Measurements from ENCODE around the gene PARK7. TPM values are rescaled to one million over a fixed set of nuclear protein-coding genes. Genes with fewer than 3 reads are reported as not detected.
A peak's percentile ranks its signal among the peaks of the same experiment; 100 is the strongest.
"Not testable (repeated sequence)": the region's sequence is repeated elsewhere in the genome, so short reads cannot be mapped to it uniquely, and the experiment has no call there.

Gene PARK7
- total RNA-seq, 2 experiments from 2014 or later = 429 to 457 TPM

DNA sequence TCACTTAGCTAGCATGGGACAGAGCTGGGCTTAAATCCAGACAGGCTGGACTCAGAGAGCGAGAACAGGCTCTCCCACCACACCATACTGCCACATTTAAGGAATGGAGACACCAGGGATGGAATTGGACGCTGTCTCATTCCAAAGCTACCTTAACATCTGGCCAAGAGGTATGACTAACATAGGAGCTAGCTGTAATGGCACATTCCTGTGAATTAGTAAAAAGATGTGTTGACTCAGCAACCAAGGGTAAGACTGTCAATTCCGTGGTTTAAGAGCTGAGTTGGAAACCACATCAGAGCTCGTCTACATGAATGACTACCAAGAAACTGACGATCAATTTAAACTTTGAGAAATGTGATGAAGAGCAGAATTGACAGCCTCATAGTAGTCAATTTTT is 12.6 kb upstream of the PARK7 start:
- no peaks in the 10 kb centered on the region for H3K36me3 Mint-ChIP-seq
- H3K27me3 Mint-ChIP-seq = no peaks in the 10 kb centered on the region
- peak overlapping the region; percentile 27 for H3K4me3 Mint-ChIP-seq
- peak overlapping the region; percentile 84 for H3K27ac Mint-ChIP-seq
- POLR2A ChIA-PET = interaction anchor here (0.8 to 2.7 kb wide), 5 partner anchors 9 to 577 kb away, joined by 4 to 30 read pairs (median 15); partner anchors contain the start of genes PARK7 and TNFRSF9
- peaks cover 29% of the 10 kb centered on the region for H3K4me1 Mint-ChIP-seq (ENCODE audit: low read depth)
- peak; percentile 44 for DNase-seq
- no peaks in the 10 kb centered on the region for H3K9me3 Mint-ChIP-seq
- CTCF ChIA-PET = interaction anchor here (0.6 to 1.5 kb wide), 11 partner anchors 9 to 281 kb away, joined by 3 to 15 read pairs (median 3); partner anchors contain the start of genes PARK7 and TNFRSF9
- intact Hi-C loops (cut with micrococcal nuclease) = loop anchor here (1.0 to 10.0 kb wide), 4 partner anchors 9 to 400 kb away; partner anchors contain the start of gene TNFRSF9

DNA sequence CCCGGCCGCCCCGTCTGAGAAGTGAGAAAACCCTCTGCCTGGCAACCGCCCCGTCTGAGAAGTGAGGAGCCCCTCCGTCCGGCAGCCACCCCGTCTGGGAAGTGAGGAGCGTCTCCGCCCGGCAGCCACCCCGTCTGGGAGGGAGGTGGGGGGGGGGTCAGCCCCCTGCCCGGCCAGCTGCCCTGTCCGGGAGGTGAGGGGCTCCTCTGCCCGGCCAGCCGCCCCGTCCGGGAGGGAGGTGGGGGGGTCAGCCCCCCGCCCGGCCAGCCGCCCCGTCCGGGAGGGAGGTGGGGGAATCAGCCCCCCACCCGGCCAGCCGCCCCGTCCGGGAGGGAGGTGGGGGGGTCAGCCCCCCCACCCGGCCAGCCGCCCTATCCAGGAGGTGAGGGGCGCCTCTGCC is 8.7 kb upstream of the PARK7 start:
- DNase-seq; POLR2A ChIA-PET; H3K4me3 Mint-ChIP-seq; H3K27me3 Mint-ChIP-seq; intact Hi-C loops (cut with micrococcal nuclease); H3K27ac Mint-ChIP-seq; H3K36me3 Mint-ChIP-seq; CTCF ChIA-PET; H3K9me3 Mint-ChIP-seq: not testable (repeated sequence)
- H3K4me1 Mint-ChIP-seq (ENCODE audit: low read depth) = peaks cover 52% of the 10 kb centered on the region

DNA sequence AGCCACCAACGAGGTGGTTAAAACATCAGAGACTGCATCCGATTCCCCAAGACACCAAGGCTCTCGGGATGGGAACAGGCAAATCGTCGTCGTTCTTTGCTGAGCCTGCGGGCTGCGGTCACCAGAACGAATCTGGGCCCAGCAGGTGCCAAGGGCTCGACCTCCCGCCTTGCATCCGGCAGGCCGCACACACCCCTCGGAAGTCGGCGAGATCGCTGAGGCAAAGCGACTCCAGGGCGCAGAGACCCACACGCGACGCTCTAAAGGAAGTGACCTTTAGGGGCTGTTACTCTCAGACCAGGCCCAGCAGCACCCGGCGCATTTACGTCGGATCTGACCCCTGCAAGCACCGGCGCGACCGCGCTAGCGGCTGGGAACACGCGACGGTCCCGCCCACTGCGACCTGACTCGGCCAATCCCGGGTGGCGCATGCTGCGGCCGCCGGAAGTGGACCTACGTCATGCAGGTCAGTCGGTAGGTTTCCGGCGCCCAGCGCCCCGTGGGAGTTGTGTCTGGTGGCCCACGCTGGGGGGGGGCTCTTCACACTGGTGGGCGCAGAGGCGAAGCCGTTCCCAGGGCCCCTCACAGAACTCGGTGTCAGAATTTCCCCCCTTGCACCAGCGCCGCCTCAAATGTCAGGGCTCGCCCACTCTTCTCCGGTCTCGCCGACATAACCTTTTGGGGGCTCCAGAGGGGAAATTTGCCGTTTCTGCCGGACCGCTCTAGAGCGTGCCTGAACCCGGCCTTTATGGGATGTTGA is 7.5 kb upstream of the PARK7 start:
- peak overlapping the region; percentile 95 for H3K27ac Mint-ChIP-seq
- peak; percentile 92 for DNase-seq
- H3K4me3 Mint-ChIP-seq = peak overlapping the region; percentile 88
- peaks cover 44% of the 10 kb centered on the region for H3K4me1 Mint-ChIP-seq (ENCODE audit: low read depth)
- H3K27me3 Mint-ChIP-seq = no peaks in the 10 kb centered on the region
- H3K36me3 Mint-ChIP-seq = no peaks in the 10 kb centered on the region
- no peaks in the 10 kb centered on the region for H3K9me3 Mint-ChIP-seq
- intact Hi-C loops (cut with micrococcal nuclease) = loop anchor here (2.0 kb wide), 1 partner anchor 13 kb away; the partner anchor contains the start of gene TNFRSF9
- POLR2A ChIA-PET = no interaction called here
- CTCF ChIA-PET = no interaction called here

DNA sequence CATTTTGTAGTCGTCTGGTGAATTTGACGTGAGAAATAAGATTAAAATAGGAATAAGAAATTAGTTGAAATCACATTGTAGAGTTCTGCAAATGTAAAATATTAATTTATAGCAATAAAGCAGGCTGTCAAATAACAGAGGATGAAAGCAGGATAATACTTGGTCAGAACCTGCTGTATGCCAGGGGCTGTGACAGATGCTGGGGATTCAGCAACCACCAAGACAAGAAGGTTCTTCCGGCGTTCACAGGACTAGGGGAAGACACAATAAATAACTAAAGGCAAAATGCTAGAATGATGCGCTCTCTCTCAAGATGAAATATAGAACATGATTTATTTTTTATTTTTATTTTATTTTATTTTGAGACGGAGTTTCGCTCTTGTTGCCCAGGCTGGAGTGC is 6.8 kb upstream of the PARK7 start:
- POLR2A ChIA-PET = no interaction called here
- intact Hi-C loops (cut with micrococcal nuclease) = loop anchor here (2.0 kb wide), 1 partner anchor 14 kb away; the partner anchor contains the start of gene TNFRSF9
- Mint-ChIP-seq H3K9me3 (no peaks in the 10 kb centered on the region), H3K27ac (peak overlapping the region; percentile 95), H3K4me3 (peak overlapping the region; percentile 88), H3K36me3 (no peaks in the 10 kb centered on the region), H3K4me1 (ENCODE audit: low read depth) (peaks cover 43% of the 10 kb centered on the region), H3K27me3 (no peaks in the 10 kb centered on the region)
- no peak for DNase-seq
- CTCF ChIA-PET = no interaction called here

DNA sequence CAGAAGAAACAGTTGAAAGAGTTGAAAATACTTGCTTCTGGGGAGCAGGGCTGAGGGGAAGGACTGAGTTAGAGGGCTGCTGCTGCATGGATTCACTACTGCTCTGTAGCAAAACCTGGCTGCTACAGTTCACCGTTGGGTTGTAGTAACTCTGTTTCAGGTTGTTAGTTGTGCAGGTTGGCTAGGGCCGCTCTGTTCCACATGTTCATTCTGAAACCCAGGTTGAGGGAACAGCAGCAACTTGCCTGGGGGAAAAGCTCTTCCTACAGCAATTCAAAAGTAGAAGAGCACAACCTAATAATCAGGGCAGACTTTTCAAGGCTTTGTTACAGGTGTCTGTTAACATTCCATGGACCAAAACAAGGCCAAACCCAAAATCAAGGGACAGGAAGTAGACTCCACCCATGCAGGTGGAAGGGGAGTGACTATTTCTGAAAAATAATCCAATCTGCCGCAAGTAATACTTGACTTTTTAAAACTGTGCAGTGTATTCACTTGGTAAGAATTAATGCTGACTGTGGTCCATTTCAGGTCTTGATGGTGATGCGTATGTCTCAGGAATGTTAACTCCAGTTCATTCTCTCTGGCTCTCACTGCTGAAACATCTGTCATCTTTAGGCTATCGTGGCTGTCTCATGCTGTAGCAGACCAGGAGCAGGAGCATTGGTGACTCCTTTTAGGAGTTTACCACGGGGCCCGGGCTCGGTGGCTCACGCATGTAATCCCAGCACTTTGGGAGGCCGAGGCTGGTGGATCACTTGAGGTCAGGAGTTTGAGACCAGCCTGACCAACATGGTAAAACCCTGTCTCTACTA is 5.1 kb upstream of the PARK7 start:
- intact Hi-C loops (cut with micrococcal nuclease) = no loop called here
- Mint-ChIP-seq H3K36me3 (peaks cover under 1% of the 10 kb centered on the region), H3K9me3 (no peaks in the 10 kb centered on the region), H3K4me1 (ENCODE audit: low read depth) (peaks cover 41% of the 10 kb centered on the region), H3K4me3 (no peak overlapping the region), H3K27ac (peak overlapping the region; percentile 48), H3K27me3 (no peaks in the 10 kb centered on the region)
- ChIA-PET CTCF (no interaction called here), POLR2A (no interaction called here)
- no peak for DNase-seq

DNA sequence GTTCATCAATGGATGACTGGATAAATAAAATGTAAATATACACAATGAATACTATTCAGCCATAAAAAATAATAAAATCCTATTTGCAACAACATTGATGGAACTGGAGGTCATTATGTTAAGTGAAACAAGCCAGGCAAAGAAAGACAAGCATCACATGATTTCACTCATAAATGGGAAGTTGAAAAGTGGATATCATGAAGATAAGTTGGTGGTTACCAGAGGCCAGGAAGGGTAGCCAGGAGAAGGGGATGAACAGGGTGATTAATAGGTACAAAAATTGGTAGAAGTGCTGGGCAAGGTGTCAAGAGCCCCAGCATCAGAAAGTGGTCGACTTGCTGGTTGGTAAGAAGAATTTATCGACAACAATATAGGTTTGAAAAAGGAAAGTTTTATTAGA is 1.3 kb upstream of the PARK7 start:
- H3K9me3 Mint-ChIP-seq = no peaks in the 10 kb centered on the region
- DNase-seq = no peak
- peaks cover 34% of the 10 kb centered on the region for H3K36me3 Mint-ChIP-seq
- no peaks in the 10 kb centered on the region for H3K27me3 Mint-ChIP-seq
- POLR2A ChIA-PET = interaction anchor here (0.6 to 3.6 kb wide), 2 partner anchors 17 to 20 kb away, joined by 3 to 28 read pairs; partner anchors contain the start of gene TNFRSF9
- H3K4me1 Mint-ChIP-seq (ENCODE audit: low read depth) = peaks cover 56% of the 10 kb centered on the region
- CTCF ChIA-PET = no interaction called here
- intact Hi-C loops (cut with micrococcal nuclease) = loop anchor here (2.0 to 5.0 kb wide), 2 partner anchors 29 to 917 kb away; partner anchors contain the start of gene ENO1
- H3K27ac Mint-ChIP-seq = peak overlapping the region; percentile 94
- peak overlapping the region; percentile 93 for H3K4me3 Mint-ChIP-seq

DNA sequence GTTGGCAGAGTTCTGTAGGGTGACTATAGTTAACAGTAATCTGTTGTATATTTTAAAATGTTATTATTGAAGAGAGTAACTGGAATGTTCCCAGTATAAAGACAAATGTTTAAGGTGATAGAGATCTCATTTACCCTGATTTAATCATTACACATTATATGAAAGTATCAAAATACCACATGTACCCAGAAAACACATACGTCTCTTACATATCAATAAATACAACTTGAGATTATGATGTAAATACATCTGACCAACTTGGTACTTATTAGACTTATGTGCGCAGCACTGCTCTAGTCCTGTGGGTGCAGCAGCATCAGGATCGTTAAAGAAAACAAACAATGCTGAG is 670 bp upstream of the PARK7 start:
- Mint-ChIP-seq H3K27ac (peak overlapping the region; percentile 94), H3K36me3 (peaks cover 36% of the 10 kb centered on the region), H3K9me3 (no peaks in the 10 kb centered on the region), H3K4me1 (ENCODE audit: low read depth) (peaks cover 56% of the 10 kb centered on the region), H3K4me3 (peak overlapping the region; percentile 93), H3K27me3 (no peaks in the 10 kb centered on the region)
- DNase-seq = no peak
- intact Hi-C loops (cut with micrococcal nuclease) = loop anchor here (2.0 to 5.0 kb wide), 2 partner anchors 30 to 916 kb away; partner anchors contain the start of gene ENO1
- CTCF ChIA-PET = interaction anchor here (1.5 kb wide), 1 partner anchor 21 kb away, joined by 4 read pairs; the partner anchor contains the start of gene TNFRSF9
- POLR2A ChIA-PET = interaction anchor here (0.6 to 3.6 kb wide), 6 partner anchors 9 to 45 kb away, joined by 3 to 30 read pairs (median 8); partner anchors contain the start of gene TNFRSF9

DNA sequence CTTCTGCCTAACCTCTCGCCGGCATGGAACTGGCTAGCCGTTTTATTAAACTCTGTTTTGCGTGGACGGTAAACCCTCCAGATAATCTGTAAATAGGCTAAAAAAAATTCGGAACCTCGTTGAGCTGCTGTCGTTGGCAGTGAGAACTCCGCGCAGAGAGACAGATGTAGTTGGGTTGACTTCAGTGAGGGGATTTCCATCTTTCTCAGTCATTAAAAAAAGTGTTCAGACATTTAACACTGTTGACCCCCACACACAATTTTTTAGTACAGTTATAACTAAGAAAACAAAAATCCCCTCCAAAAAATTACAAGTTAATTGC is 464 bp downstream of the PARK7 start:
- Mint-ChIP-seq H3K4me3 (peak overlapping the region; percentile 93), H3K27me3 (no peaks in the 10 kb centered on the region), H3K36me3 (peaks cover 45% of the 10 kb centered on the region), H3K4me1 (ENCODE audit: low read depth) (peaks cover 56% of the 10 kb centered on the region), H3K9me3 (no peaks in the 10 kb centered on the region), H3K27ac (peak overlapping the region; percentile 94)
- intact Hi-C loops (cut with micrococcal nuclease) = loop anchor here (5.0 kb wide), 1 partner anchor 915 kb away; the partner anchor contains the start of gene ENO1
- no peak for DNase-seq
- ChIA-PET POLR2A (interaction anchor here (0.6 to 3.6 kb wide), 8 partner anchors 8 to 154 kb away, joined by 3 to 30 read pairs (median 6); partner anchors contain the start of gene TNFRSF9), CTCF (interaction anchor here (1.3 to 1.8 kb wide), 3 partner anchors 13 to 53 kb away, joined by 4 to 7 read pairs (median 4); partner anchors contain the start of gene TNFRSF9)

DNA sequence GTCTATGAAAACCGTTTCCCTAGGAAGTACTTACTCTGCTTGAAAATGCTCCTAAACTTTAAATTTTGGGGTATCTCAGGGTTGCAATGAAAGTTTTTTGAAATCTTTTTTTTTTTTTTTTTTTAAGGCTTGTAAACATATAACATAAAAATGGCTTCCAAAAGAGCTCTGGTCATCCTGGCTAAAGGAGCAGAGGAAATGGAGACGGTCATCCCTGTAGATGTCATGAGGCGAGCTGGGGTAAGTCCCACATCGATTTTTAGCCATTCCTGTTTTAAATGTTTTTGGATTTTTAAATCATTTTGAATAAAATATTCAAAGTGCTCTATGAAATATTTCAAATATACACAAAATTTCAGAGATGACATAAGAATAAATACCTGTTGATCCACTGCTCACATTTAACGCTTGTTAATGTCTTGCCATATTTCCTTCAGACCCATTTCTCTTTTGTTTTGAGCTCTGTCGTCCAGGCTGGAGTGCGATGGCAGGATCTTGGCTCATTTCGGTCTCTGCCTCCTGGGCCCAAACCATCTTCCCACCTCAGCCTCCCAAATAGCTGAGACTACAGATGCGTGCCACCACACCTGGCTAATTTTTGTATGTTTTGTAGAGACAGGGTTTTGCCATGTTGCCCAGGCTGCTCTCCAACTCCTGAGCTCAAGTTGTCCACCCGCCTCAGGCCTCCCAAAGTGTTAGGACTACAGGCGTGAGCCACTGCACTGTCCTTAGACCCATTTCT is 1.3 kb downstream of the PARK7 start:
- DNase-seq = no peak
- H3K36me3 Mint-ChIP-seq = peaks cover 50% of the 10 kb centered on the region
- peak overlapping the region; percentile 93 for H3K4me3 Mint-ChIP-seq
- ChIA-PET POLR2A (interaction anchor here (0.6 to 3.6 kb wide), 6 partner anchors 7 to 155 kb away, joined by 3 to 30 read pairs (median 6); partner anchors contain the start of gene TNFRSF9), CTCF (interaction anchor here (0.5 to 1.8 kb wide), 4 partner anchors 12 to 204 kb away, joined by 3 to 7 read pairs (median 4); no protein-coding TSS in a partner anchor)
- no peaks in the 10 kb centered on the region for H3K27me3 Mint-ChIP-seq
- intact Hi-C loops (cut with micrococcal nuclease) = loop anchor here (5.0 kb wide), 1 partner anchor 914 kb away; the partner anchor contains the start of gene ENO1
- H3K27ac Mint-ChIP-seq = peak overlapping the region; percentile 94
- H3K4me1 Mint-ChIP-seq (ENCODE audit: low read depth) = peaks cover 60% of the 10 kb centered on the region
- H3K9me3 Mint-ChIP-seq = no peaks in the 10 kb centered on the region

DNA sequence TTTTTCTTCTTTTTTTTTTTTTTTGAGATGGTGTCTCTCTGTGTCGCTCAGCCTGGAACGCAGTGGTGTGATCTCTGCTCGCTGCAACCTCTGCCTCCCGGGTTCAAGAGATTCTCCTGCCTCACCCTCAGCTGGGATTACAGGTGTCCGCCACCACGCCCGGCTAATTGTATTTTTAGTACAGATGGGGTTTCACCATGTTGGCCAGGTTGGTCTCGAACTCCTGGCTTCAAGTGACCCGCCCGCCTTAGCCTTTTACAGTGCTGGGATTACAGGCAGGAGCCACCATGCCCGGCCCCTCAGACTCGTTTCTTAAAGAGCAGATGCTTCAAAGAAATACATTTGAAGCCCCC is 1.8 kb downstream of the PARK7 start:
- H3K4me3 Mint-ChIP-seq = peak overlapping the region; percentile 38
- DNase-seq, H3K9me3 Mint-ChIP-seq, H3K27me3 Mint-ChIP-seq: not testable (repeated sequence)
- peaks cover 60% of the 10 kb centered on the region for H3K4me1 Mint-ChIP-seq (ENCODE audit: low read depth)
- POLR2A ChIA-PET = interaction anchor here (2.7 to 3.6 kb wide), 2 partner anchors 15 to 23 kb away, joined by 28 to 30 read pairs; partner anchors contain the start of gene TNFRSF9
- intact Hi-C loops (cut with micrococcal nuclease) = loop anchor here (5.0 kb wide), 1 partner anchor 914 kb away; the partner anchor contains the start of gene ENO1
- H3K36me3 Mint-ChIP-seq = peaks cover 50% of the 10 kb centered on the region
- H3K27ac Mint-ChIP-seq = peak overlapping the region; percentile 42
- CTCF ChIA-PET = interaction anchor here (4.6 kb wide), 1 partner anchor 12 kb away, joined by 32 read pairs; no protein-coding TSS in a partner anchor

DNA sequence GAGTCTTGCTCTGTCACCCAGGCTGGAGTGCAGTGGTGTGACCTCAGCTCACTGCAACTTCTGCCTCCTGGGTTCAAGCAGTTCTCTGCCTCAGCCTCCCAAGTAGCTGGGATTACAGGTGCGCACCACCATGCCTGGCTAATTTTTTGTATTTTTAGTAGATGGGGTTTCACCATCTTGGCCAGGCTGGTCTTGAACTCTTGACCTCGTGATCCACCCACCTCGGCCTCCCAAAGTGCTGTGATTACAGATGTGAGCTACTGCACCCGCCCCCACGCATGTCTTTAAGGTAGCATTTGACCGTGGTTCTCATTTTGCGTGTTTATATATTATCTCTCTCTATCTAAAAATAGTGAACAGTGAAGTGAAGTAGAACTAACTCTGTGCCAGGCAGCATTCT is 2.3 kb downstream of the PARK7 start:
- DNase-seq, H3K9me3 Mint-ChIP-seq, H3K27me3 Mint-ChIP-seq, POLR2A ChIA-PET: not testable (repeated sequence)
- peak overlapping the region; percentile 42 for H3K27ac Mint-ChIP-seq
- CTCF ChIA-PET = interaction anchor here (0.9 to 4.6 kb wide), 2 partner anchors 12 to 51 kb away, joined by 6 to 32 read pairs; no protein-coding TSS in a partner anchor
- H3K36me3 Mint-ChIP-seq = peaks cover 52% of the 10 kb centered on the region
- H3K4me3 Mint-ChIP-seq = peak overlapping the region; percentile 38
- peaks cover 60% of the 10 kb centered on the region for H3K4me1 Mint-ChIP-seq (ENCODE audit: low read depth)
- intact Hi-C loops (cut with micrococcal nuclease) = loop anchor here (5.0 kb wide), 1 partner anchor 913 kb away; the partner anchor contains the start of gene ENO1
